GM19455 (cell line): ENCODE data around the gene WDR81.
"Not testable (repeated sequence)": the region's sequence is repeated elsewhere in the genome, so short reads cannot be mapped to it uniquely, and the experiment has no call there.

Experiments used
- ATAC-seq: cut with Tn5 transposase; IDR thresholded peaks from one replicate; pipeline ENCODE4 v1.9.1; 2021; ENCODE audit not compliant: unreplicated experiment

The WDR81 gene

DNA sequence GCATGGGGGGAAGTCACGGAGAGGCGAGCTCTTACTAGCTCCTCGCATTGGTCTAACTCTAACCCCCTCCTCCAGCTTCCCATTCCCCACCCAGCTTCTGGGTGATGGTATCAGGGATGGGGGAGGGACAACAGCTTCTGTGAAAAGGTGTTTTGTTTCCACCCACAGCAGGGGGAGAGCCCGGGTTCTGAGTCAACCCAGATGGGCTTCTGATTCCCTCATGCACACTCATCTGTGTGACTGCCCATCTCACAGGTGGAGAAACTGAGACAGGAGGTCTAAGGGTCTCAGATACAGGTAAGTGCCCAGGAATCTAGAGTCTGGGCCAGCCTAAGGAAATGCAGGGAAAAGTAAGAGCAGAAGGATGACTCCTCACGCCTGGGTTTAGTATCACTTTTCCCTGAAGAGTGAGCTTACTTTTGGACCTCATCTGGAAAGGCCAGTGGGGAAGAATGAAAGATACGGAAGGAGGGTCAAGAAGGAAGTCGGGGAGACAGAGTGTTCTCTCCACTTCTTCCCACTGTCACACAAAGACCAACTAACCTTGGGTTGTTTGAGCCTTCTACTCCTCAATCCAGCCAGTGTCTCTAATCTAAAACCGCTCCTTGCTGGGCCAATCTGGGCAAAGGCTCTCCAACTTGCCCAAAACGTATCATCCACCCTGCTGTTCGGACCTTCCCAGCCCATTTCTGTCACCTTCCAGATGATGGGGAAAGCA lies 11.2 kb upstream of the WDR81 start:
- no peak for ATAC-seq

GRCh38 chr17:1713878-1714426 lies 10.6 kb upstream of the WDR81 start:
- ATAC-seq, result no peak

DNA sequence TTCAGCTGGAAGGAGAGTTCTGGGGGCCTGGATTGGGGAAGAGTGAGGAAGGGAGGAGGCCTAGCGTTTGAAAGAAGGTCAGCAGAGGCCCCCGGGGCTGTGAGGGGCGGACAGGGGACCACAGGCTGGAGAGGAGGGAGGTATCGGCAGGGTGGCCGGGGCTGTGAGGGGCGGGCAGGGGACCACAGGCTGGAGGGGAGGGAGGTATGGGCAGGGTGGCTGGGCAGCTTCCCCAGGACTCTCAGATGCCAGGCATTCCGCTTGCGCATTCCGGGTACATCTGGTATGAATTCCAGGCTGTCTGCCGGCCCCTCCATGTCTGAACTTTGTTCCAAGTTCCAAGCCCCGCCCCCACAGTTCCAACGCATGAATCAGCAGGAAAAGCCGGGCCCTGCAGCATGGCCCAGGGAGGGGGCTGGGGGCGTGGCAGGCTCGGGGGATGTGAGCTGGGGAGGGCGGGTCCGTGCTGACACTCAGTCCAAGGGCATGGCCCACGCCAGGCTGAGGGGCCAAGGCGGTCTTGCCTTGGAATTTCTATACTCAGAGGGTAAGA lies 10.0 kb upstream of the WDR81 start:
- ATAC-seq, result no peak

DNA sequence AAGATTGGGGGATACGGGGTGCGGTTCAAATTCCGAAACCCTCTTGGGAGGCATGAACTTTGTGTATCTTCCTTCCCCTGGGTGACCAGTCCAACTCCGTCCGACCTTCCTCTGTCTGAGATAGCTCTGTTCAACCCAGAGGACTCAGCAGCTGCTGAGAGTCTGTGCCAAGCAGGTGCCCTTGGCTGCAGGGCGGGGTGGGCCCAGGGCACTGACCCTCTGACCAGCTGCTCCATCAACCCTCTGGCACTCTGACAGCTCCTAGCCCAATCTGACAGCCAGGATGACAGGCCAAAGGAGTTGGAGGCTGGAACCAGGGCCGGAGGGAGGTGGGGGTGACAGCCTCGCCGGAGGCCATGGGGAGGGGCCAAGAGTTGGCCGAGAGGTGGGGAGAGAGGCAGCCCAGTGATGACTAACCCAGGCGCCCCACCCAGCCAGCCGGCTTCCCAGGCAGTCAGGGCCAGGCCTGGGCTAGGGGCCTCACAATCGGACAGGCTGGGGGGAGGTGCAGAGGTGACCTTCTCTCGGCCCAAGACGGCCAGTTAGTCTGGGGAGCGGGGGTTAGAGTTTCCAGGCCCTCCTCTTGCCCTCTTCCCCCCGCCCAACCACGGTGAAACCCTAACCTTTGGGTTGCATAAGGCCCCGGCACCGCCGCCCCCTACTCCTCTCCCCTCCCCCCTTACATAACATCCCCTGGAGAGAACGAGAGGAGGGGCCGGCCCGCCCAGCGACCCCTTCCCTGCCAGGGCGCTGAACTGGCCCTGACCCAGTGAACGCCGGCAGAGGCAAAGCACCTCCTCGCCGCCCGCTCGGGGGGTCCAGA lies 9.3 kb upstream of the WDR81 start:
- no peak for ATAC-seq

DNA sequence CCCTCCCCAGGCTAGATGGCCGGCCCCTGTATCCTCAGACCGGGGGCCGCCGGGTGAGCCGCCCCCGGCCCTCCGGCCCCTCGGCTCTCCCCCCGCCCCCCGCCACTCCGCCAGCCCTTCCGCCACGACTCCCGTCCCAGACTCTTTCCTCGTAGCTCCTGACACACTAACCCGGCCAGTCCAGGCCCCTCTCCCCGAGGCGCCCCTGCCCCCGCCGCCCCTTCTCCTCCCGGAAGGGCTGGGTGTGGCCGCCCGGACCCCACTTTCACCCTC lies 8.8 kb upstream of the WDR81 start:
- ATAC-seq, result no peak

GRCh38 chr17:1716076-1716911 lies 8.2 kb upstream of the WDR81 start:
- ATAC-seq, result peak; percentile 72

- ATAC-seq, result peak; percentile 39
Measured at GRCh38 chr17:1716912-1717695, 7.4 kb upstream of the WDR81 start.

DNA sequence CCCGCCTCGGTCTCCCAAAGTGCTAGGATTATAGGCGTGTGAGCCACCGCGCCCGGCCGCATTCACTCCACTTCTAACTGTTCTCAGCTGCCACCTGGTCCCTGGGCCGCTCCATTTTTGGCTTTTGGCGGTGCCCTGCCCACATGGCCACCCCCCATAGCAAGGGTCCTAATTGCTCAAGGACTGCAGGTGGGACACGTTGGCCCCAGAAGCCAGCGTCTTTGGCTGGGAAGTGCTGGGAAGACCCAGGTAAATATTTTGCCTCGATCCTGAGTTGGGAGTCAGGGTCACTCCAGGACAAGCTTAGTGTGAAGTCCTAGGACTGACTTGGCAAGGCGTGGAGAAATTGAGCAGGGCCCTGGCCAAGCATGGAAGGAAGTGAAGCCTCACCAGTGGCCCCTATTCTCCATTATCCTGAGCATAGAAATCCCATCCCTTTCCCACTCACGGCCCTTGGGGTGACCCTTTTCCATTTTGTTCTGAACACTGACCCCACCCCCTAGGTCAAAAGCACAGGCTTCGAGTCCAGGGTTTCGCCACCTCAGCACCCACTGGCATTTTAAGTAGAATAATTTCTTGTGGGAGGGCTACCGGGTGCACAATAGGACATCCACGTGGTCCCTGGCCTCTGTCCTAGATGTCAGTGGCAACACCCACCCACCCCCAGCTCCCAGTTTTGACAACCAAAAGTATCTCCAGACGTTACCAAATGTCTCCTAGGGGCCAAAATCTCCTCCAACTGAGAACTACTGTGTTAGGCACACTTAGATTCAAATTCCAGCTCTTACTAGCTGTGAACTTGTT lies 5.9 kb upstream of the WDR81 start:
- no peak for ATAC-seq

GRCh38 chr17:1720856-1721386 lies 3.6 kb upstream of the WDR81 start:
- no peak for ATAC-seq

GRCh38 chr17:1722022-1722421 lies 2.5 kb upstream of the WDR81 start:
- ATAC-seq, result not testable (repeated sequence)

GRCh38 chr17:1724869-1725641 lies 551 bp downstream of the WDR81 start:
- peak; percentile 17 for ATAC-seq

DNA sequence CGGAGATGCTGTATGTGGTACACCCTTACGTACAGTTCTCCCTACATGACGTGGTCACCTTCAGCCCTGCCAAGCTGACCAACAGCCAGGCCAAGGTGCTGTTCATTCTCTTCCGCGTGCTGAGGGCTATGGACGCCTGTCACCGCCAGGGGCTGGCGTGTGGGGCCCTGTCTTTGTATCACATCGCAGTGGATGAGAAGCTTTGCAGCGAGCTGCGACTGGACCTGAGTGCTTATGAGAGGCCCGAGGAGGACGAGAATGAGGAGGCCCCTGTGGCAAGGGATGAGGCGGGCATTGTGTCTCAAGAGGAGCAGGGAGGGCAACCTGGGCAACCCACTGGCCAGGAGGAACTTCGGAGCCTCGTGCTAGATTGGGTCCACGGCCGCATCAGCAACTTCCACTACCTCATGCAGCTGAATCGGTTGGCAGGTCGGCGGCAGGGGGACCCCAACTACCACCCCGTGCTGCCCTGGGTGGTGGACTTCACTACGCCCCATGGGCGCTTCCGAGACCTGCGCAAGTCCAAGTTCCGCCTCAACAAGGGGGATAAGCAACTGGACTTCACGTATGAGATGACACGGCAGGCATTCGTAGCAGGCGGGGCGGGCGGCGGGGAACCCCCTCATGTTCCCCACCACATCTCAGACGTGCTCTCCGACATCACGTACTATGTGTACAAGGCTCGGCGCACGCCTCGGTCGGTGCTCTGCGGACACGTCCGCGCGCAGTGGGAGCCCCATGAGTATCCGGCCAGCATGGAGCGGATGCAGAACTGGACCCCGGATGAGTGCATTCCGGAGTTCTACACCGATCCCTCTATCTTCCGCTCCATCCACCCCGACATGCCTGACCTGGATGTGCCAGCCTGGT lies 1.4 kb downstream of the WDR81 start:
- no peak for ATAC-seq

- no peak for ATAC-seq
Measured at GRCh38 chr17:1726626-1727257, 2.2 kb downstream of the WDR81 start.

- no peak for ATAC-seq
Measured at GRCh38 chr17:1727258-1727789, 2.8 kb downstream of the WDR81 start.

DNA sequence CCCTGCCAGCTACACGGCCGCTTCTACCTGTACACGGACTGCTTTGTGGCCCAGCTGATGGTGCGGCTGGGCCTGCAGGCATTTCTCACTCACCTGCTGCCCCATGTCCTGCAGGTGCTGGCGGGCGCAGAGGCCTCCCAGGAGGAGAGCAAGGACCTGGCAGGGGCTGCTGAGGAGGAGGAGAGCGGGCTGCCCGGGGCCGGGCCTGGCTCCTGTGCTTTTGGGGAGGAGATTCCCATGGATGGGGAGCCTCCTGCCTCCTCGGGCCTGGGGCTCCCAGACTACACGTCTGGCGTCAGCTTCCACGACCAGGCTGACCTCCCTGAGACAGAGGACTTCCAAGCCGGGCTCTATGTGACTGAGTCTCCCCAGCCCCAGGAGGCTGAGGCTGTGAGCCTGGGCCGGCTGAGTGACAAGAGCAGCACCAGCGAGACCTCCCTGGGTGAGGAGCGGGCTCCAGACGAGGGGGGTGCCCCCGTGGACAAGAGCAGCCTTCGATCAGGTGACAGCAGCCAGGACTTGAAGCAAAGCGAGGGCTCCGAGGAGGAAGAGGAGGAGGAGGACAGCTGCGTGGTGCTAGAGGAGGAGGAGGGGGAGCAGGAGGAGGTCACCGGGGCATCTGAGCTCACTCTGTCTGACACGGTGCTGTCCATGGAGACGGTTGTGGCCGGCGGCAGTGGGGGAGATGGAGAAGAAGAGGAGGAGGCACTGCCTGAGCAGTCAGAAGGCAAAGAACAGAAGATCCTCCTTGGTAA lies 3.5 kb downstream of the WDR81 start:
- ATAC-seq, result no peak

GRCh38 chr17:1729966-1730325 lies 5.4 kb downstream of the WDR81 start:
- no peak for ATAC-seq
